SK-N-MC (cell line): ENCODE data around the gene HSP90AA1.
"Not testable (repeated sequence)": the region's sequence is repeated elsewhere in the genome, so short reads cannot be mapped to it uniquely, and the experiment has no call there.

Experiments used
- EZH2 ChIP-seq: fragments of 200-600 bp; sonication (generic); IDR thresholded peaks from one replicate; pipeline ENCODE4 v1.6.1; 2017; ENCODE audit warnings: antibody characterized with exemption
- FOXP2 ChIP-seq: optimal IDR thresholded peaks from 2 replicates; pipeline ENCODE3; 2011; ENCODE audit warnings: mild to moderate bottlenecking, moderate library complexity; ENCODE audit not compliant: insufficient read depth; ENCODE audit errors: extremely low read length, control extremely low read depth
- POLR2AphosphoS5 ChIP-seq: IDR thresholded peaks from 2 replicates; pipeline ENCODE4 v1.6.1; 2012; ENCODE audit warnings: mild to moderate bottlenecking, low read depth, low read length, borderline replicate concordance

DNA sequence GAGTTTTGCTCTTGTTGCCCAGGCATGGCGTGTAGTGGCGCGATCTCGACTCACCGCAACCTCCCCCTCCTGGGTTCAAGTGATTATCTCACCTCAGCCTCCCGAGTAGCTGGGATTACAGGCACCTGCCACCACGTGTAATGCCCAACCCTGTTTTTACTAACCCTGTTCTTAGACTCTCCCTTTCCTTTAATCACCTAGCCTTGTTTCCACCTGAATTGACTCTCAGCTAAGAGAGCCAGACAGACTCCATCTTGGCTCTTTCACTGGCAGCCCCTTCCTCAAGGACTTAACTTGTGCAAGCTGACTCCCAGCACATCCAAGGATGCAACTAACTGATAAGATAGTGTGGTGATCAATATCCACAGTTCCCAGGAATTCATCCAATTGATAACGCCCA is 22.3 kb downstream of the HSP90AA1 start:
- not testable (repeated sequence) for TF ChIP-seq POLR2AphosphoS5, EZH2, FOXP2
